ENCODE data around the gene PAAF1.

PAAF1 gene

DNA sequence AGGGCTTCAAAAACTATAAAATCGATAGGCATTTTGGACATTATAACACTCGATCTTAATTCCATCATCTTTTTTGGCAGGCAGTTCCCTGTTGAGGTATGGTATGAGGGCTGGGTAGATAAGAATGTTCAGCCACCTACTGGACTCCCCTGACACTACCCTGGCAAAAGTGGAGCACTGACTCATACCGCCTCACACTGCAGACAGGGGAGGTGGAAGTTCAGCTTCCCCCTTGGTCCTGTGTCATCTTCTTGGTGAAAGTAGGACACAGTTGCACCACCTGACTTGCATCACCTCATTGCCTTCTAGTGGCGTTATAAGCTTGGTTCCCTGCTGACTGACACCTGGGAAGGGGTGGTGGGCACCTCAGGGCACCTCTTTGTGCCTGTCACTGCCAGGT lies 30.4 kb downstream of the PAAF1 start:
- no peak for DNase-seq (ENCODE audit: low read depth, low spot score)
- Histone ChIP-seq H3K9ac (ENCODE audit: insufficient read length, low read depth) (no peak overlapping the region), H3K27me3 (ENCODE audit: insufficient read depth, insufficient read length) (no peaks in the 10 kb centered on the region), H3K9me3 (ENCODE audit: insufficient read depth, low read length) (no peaks in the 10 kb centered on the region), H3K36me3 (ENCODE audit: insufficient read depth, insufficient read length, low read length) (peaks cover 10% of the 10 kb centered on the region), H3K4me1 (ENCODE audit: insufficient read depth, insufficient read length) (no peaks in the 10 kb centered on the region), H3K4me3 (ENCODE audit: insufficient read length, low read depth) (no peak overlapping the region)
- TF ChIP-seq YY1 (IDR thresholded peaks at IDR 0.05; ENCODE audit: insufficient read depth, insufficient read length) (no peak), ZNF274 (IDR thresholded peaks at IDR 0.05; ENCODE audit: low read depth, low read length) (no peak), SUZ12 (IDR thresholded peaks at IDR 0.05; ENCODE audit: extremely low read depth, insufficient read depth, insufficient read length) (no peak)

GRCh38 chr11:73912026-73912425 lies 35.2 kb downstream of the PAAF1 start:
- no peaks in the 10 kb centered on the region for H3K27me3 ChIP-seq (ENCODE audit: insufficient read depth, insufficient read length)
- peaks cover 32% of the 10 kb centered on the region for H3K36me3 ChIP-seq (ENCODE audit: insufficient read depth, insufficient read length, low read length)
- H3K9me3 ChIP-seq (ENCODE audit: insufficient read depth, low read length), result no peaks in the 10 kb centered on the region
- no peak for TF ChIP-seq ZNF274 (IDR thresholded peaks at IDR 0.05; ENCODE audit: low read depth, low read length)
- no peak for TF ChIP-seq SUZ12 (IDR thresholded peaks at IDR 0.05; ENCODE audit: extremely low read depth, insufficient read depth, insufficient read length)
- no peak for TF ChIP-seq YY1 (IDR thresholded peaks at IDR 0.05; ENCODE audit: insufficient read depth, insufficient read length)
- H3K9ac ChIP-seq (ENCODE audit: insufficient read length, low read depth), result no peak overlapping the region
- no peaks in the 10 kb centered on the region for H3K4me1 ChIP-seq (ENCODE audit: insufficient read depth, insufficient read length)
- no peak overlapping the region for H3K4me3 ChIP-seq (ENCODE audit: insufficient read length, low read depth)
- no peak for DNase-seq (ENCODE audit: low read depth, low spot score)

DNA sequence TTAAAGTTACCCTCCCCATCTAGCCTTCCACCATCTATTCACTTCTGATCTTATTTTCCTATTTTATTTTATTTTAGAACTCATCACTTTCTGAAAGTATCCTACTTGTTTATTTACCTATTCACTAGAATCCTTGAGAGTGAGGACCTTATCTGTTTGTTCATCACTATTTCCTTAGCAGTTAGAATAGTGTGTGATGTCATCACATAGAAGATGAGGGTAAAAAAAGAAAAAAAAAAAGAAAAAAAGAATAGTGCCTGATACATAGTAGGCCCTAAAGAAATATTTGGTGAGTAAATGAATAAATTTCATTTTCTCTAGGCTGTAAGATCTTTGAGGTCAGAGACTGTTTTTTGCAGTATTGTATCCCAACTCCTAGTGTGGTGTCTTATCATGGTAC lies 36.7 kb downstream of the PAAF1 start:
- no peak for DNase-seq (ENCODE audit: low read depth, low spot score)
- H3K9me3 ChIP-seq (ENCODE audit: insufficient read depth, low read length), result no peaks in the 10 kb centered on the region
- peaks cover 32% of the 10 kb centered on the region for H3K36me3 ChIP-seq (ENCODE audit: insufficient read depth, insufficient read length, low read length)
- no peaks in the 10 kb centered on the region for H3K4me1 ChIP-seq (ENCODE audit: insufficient read depth, insufficient read length)
- no peaks in the 10 kb centered on the region for H3K27me3 ChIP-seq (ENCODE audit: insufficient read depth, insufficient read length)
- TF ChIP-seq SUZ12 (IDR thresholded peaks at IDR 0.05; ENCODE audit: extremely low read depth, insufficient read depth, insufficient read length) (no peak), YY1 (IDR thresholded peaks at IDR 0.05; ENCODE audit: insufficient read depth, insufficient read length) (no peak)
- no peak overlapping the region for H3K9ac ChIP-seq (ENCODE audit: insufficient read length, low read depth)
- no peak overlapping the region for H3K4me3 ChIP-seq (ENCODE audit: insufficient read length, low read depth)

DNA sequence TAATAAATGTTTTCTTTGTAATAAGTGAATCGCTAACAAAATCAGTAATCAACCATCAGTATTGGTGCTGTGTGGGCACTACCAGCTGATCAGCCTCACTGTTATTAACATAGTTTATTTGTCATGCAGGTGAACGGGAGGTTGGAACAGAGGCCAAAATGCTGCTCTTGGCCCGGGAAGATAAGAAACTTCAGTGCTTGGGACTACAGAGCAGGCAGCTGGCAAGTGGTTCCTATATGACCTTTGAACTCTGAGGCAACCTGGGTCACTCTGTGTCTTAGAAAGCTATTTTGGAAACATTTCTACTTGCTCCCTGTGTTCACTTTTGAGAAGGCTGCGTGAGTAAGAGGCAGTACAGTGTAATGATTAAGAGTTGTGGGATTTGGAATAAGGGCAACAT lies 37.5 kb downstream of the PAAF1 start:
- no peak for TF ChIP-seq SUZ12 (IDR thresholded peaks at IDR 0.05; ENCODE audit: extremely low read depth, insufficient read depth, insufficient read length)
- no peak for TF ChIP-seq ZNF274 (IDR thresholded peaks at IDR 0.05; ENCODE audit: low read depth, low read length)
- no peak for TF ChIP-seq YY1 (IDR thresholded peaks at IDR 0.05; ENCODE audit: insufficient read depth, insufficient read length)
- H3K9ac ChIP-seq (ENCODE audit: insufficient read length, low read depth), result no peak overlapping the region

GRCh38 chr11:73916435-73916834 lies 39.6 kb downstream of the PAAF1 start:
- peaks cover 39% of the 10 kb centered on the region for H3K36me3 ChIP-seq (ENCODE audit: insufficient read depth, insufficient read length, low read length)
- TF ChIP-seq YY1 (IDR thresholded peaks at IDR 0.05; ENCODE audit: insufficient read depth, insufficient read length), result no peak
- TF ChIP-seq ZNF274 (IDR thresholded peaks at IDR 0.05; ENCODE audit: low read depth, low read length), result no peak
- TF ChIP-seq SUZ12 (IDR thresholded peaks at IDR 0.05; ENCODE audit: extremely low read depth, insufficient read depth, insufficient read length), result no peak
- no peak overlapping the region for H3K4me3 ChIP-seq (ENCODE audit: insufficient read length, low read depth)
- no peaks in the 10 kb centered on the region for H3K4me1 ChIP-seq (ENCODE audit: insufficient read depth, insufficient read length)
- no peaks in the 10 kb centered on the region for H3K9me3 ChIP-seq (ENCODE audit: insufficient read depth, low read length)
- H3K9ac ChIP-seq (ENCODE audit: insufficient read length, low read depth), result no peak overlapping the region
- DNase-seq (ENCODE audit: low read depth, low spot score), result no peak
- no peaks in the 10 kb centered on the region for H3K27me3 ChIP-seq (ENCODE audit: insufficient read depth, insufficient read length)

More for the DNA sequence above, 37.5 kb downstream of the PAAF1 start:
- Histone ChIP-seq H3K27me3 (ENCODE audit: insufficient read depth, insufficient read length) (no peaks in the 10 kb centered on the region), H3K9me3 (ENCODE audit: insufficient read depth, low read length) (no peaks in the 10 kb centered on the region), H3K36me3 (ENCODE audit: insufficient read depth, insufficient read length, low read length) (peaks cover 36% of the 10 kb centered on the region), H3K4me1 (ENCODE audit: insufficient read depth, insufficient read length) (no peaks in the 10 kb centered on the region), H3K4me3 (ENCODE audit: insufficient read length, low read depth) (no peak overlapping the region)
- DNase-seq (ENCODE audit: low read depth, low spot score), result no peak

GRCh38 chr11:73921180-73921579 lies 44.4 kb downstream of the PAAF1 start:
- DNase-seq (ENCODE audit: low read depth, low spot score), result no peak
- no peaks in the 10 kb centered on the region for H3K9me3 ChIP-seq (ENCODE audit: insufficient read depth, low read length)
- H3K4me1 ChIP-seq (ENCODE audit: insufficient read depth, insufficient read length), result no peaks in the 10 kb centered on the region
- H3K9ac ChIP-seq (ENCODE audit: insufficient read length, low read depth), result no peak overlapping the region
- no peak overlapping the region for H3K4me3 ChIP-seq (ENCODE audit: insufficient read length, low read depth)
- H3K27me3 ChIP-seq (ENCODE audit: insufficient read depth, insufficient read length), result no peaks in the 10 kb centered on the region
- peaks cover 23% of the 10 kb centered on the region for H3K36me3 ChIP-seq (ENCODE audit: insufficient read depth, insufficient read length, low read length)
- TF ChIP-seq ZNF274 (IDR thresholded peaks at IDR 0.05; ENCODE audit: low read depth, low read length), result no peak

DNA sequence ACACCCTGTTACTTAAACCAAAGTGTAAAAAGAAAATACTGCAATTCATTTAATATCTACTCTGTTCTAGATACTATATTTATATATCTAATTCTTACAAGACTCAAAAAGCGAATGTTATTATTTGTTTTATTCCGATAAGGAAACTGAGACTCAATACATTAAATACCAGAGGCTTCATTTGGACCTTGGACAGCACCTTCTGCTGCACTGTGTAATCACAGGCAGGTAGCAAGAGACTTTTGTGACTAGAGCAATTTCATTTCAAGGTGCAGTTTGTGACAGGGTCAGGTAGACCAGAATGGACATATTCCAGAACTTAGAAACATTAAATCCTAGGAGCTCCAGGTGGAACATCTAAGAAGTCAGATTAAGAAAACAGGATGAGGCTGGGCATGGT lies 52.6 kb downstream of the PAAF1 start:
- Histone ChIP-seq H3K4me1 (ENCODE audit: insufficient read depth, insufficient read length) (no peaks in the 10 kb centered on the region), H3K9me3 (ENCODE audit: insufficient read depth, low read length) (no peaks in the 10 kb centered on the region), H3K9ac (ENCODE audit: insufficient read length, low read depth) (no peak overlapping the region), H3K4me3 (ENCODE audit: insufficient read length, low read depth) (no peak overlapping the region), H3K27me3 (ENCODE audit: insufficient read depth, insufficient read length) (no peaks in the 10 kb centered on the region), H3K36me3 (ENCODE audit: insufficient read depth, insufficient read length, low read length) (peaks cover 27% of the 10 kb centered on the region)
- TF ChIP-seq YY1 (IDR thresholded peaks at IDR 0.05; ENCODE audit: insufficient read depth, insufficient read length) (no peak), ZNF274 (IDR thresholded peaks at IDR 0.05; ENCODE audit: low read depth, low read length) (no peak), SUZ12 (IDR thresholded peaks at IDR 0.05; ENCODE audit: extremely low read depth, insufficient read depth, insufficient read length) (no peak)
- DNase-seq (ENCODE audit: low read depth, low spot score), result no peak
